ENCODE results near the gene CDH20. TPM values are rescaled to one million over a fixed set of nuclear protein-coding genes. Genes with fewer than 3 reads are reported as not detected.

Gene CDH20
- total RNA-seq, 1 donor: not detected

- H3K79me2 ChIP-seq (ENCODE audit: insufficient read depth, low read length): no peaks in the 10 kb centered on the region
- no peak overlapping the region for H3K4me3 ChIP-seq (ENCODE audit: insufficient read depth, low read length)
- no peak overlapping the region for H3K27ac ChIP-seq (ENCODE audit: low read depth, low read length)
- no peaks in the 10 kb centered on the region for H3K27me3 ChIP-seq (ENCODE audit: insufficient read depth, low read length)
- H2AFZ ChIP-seq (ENCODE audit: low read length): no peak overlapping the region
- H4K20me1 ChIP-seq (ENCODE audit: insufficient read depth, low read length): no peaks in the 10 kb centered on the region
- H3K36me3 ChIP-seq (ENCODE audit: insufficient read depth, low read length): no peaks in the 10 kb centered on the region
- no peak for TF ChIP-seq CTCF (IDR thresholded peaks at IDR 0.05; ENCODE audit: extremely low read depth, low read depth, low read length)
- H3K4me2 ChIP-seq (ENCODE audit: insufficient read depth, low read length): no peak overlapping the region
- DNase-seq (ENCODE audit: insufficient read length, low spot score, missing footprints): no peak
- no peaks in the 10 kb centered on the region for H3K4me1 ChIP-seq (ENCODE audit: insufficient read depth, low read length)
- no peaks in the 10 kb centered on the region for H3K9me3 ChIP-seq (ENCODE audit: low read depth, low read length)
These were observed 24.3 kb upstream of the CDH20 start for GRCh38 chr18:61308795-61309393.

DNA sequence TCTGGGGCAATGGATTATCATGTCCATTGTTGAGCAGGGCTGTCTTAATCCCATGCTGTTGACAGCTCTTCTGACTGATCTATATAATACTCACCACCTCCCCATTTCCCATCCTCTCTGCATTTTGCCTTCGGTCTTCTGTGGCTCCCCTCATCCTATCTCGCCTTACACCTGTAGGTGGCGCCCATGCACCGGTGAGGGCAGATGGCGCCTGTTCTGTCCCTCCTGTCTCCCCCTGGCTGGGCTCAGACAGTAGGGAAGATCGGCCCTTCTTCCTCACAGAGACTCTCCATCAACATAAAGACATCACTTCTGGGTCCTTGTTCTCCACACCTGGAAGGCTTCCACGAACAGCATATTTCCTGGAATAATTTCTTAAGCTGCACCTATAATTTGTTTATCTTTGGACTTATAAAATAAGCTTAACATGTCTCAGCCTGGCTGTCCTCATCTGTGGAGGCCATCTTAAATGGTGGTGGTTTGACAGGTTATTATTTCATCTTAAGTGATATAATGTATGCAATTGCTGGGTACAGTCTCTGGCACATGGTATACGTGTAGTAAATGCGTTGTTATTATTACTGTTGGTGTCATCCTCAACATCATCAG, 10.9 kb upstream of the CDH20 start:
- Histone ChIP-seq H2AFZ (ENCODE audit: low read length) (no peak overlapping the region), H3K79me2 (ENCODE audit: insufficient read depth, low read length) (no peaks in the 10 kb centered on the region), H3K4me2 (ENCODE audit: insufficient read depth, low read length) (no peak overlapping the region), H3K4me3 (ENCODE audit: insufficient read depth, low read length) (no peak overlapping the region), H3K4me1 (ENCODE audit: insufficient read depth, low read length) (no peaks in the 10 kb centered on the region), H4K20me1 (ENCODE audit: insufficient read depth, low read length) (no peaks in the 10 kb centered on the region), H3K27me3 (ENCODE audit: insufficient read depth, low read length) (peaks cover 4% of the 10 kb centered on the region), H3K27ac (ENCODE audit: low read depth, low read length) (no peak overlapping the region), H3K36me3 (ENCODE audit: insufficient read depth, low read length) (no peaks in the 10 kb centered on the region), H3K9me3 (ENCODE audit: low read depth, low read length) (no peaks in the 10 kb centered on the region)
- peak; percentile 91 for DNase-seq (ENCODE audit: insufficient read length, low spot score, missing footprints)
- TF ChIP-seq CTCF (IDR thresholded peaks at IDR 0.05; ENCODE audit: extremely low read depth, low read depth, low read length): peak; percentile 90

DNA sequence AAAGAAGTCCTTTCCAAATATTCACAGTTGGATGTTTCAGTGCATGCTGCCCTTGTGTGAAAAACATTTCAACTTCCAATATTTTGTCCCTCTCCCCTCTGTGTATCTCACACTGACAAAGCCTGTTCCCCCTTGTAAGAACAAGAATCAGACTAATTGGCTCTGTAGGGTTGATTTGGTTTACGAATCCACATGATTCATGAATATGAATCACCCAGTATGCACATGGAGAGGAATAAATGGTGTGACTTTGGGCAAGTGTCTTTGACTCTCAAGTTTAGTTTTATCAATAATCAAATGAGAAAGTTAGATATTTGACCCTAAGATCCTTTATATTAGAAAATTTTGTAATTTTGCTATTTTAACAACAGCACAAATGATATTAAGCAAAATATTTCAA, 9.3 kb upstream of the CDH20 start:
- Histone ChIP-seq H3K4me1 (ENCODE audit: insufficient read depth, low read length) (no peaks in the 10 kb centered on the region), H2AFZ (ENCODE audit: low read length) (no peak overlapping the region), H3K36me3 (ENCODE audit: insufficient read depth, low read length) (no peaks in the 10 kb centered on the region), H3K4me2 (ENCODE audit: insufficient read depth, low read length) (no peak overlapping the region), H3K27ac (ENCODE audit: low read depth, low read length) (no peak overlapping the region), H3K79me2 (ENCODE audit: insufficient read depth, low read length) (no peaks in the 10 kb centered on the region), H3K27me3 (ENCODE audit: insufficient read depth, low read length) (no peaks in the 10 kb centered on the region), H3K9me3 (ENCODE audit: low read depth, low read length) (no peaks in the 10 kb centered on the region), H3K4me3 (ENCODE audit: insufficient read depth, low read length) (no peak overlapping the region), H4K20me1 (ENCODE audit: insufficient read depth, low read length) (no peaks in the 10 kb centered on the region)
- no peak for TF ChIP-seq CTCF (IDR thresholded peaks at IDR 0.05; ENCODE audit: extremely low read depth, low read depth, low read length)
- DNase-seq (ENCODE audit: insufficient read length, low spot score, missing footprints): peak; percentile 54

DNA sequence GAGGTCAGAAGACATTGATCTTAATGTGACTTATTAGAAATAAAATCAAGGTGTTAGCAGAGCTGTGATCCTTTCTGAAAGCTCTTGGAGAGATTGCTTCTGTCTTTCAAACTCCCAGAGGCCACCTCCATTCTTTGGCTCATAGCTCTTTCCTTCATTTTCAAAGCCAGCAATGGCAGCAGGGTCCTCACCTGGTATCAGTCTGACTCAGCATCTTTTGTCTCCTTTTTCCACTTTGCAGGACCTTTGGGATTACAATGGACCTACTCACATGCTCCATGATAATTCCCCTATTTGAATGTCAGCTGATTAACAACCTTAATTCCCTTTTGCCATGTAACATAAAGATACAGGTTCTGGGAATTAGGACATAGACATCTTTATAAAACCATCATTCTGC, 6.8 kb upstream of the CDH20 start:
- no peaks in the 10 kb centered on the region for H4K20me1 ChIP-seq (ENCODE audit: insufficient read depth, low read length)
- no peak overlapping the region for H2AFZ ChIP-seq (ENCODE audit: low read length)
- TF ChIP-seq CTCF (IDR thresholded peaks at IDR 0.05; ENCODE audit: extremely low read depth, low read depth, low read length): no peak
- H3K36me3 ChIP-seq (ENCODE audit: insufficient read depth, low read length): no peaks in the 10 kb centered on the region
- H3K4me2 ChIP-seq (ENCODE audit: insufficient read depth, low read length): no peak overlapping the region
- no peaks in the 10 kb centered on the region for H3K79me2 ChIP-seq (ENCODE audit: insufficient read depth, low read length)
- no peaks in the 10 kb centered on the region for H3K4me1 ChIP-seq (ENCODE audit: insufficient read depth, low read length)
- H3K27me3 ChIP-seq (ENCODE audit: insufficient read depth, low read length): peaks cover 2% of the 10 kb centered on the region
- no peak overlapping the region for H3K4me3 ChIP-seq (ENCODE audit: insufficient read depth, low read length)
- H3K9me3 ChIP-seq (ENCODE audit: low read depth, low read length): no peaks in the 10 kb centered on the region
- no peak for DNase-seq (ENCODE audit: insufficient read length, low spot score, missing footprints)
- no peak overlapping the region for H3K27ac ChIP-seq (ENCODE audit: low read depth, low read length)

Measured in osteoblast (primary cell).